IMR-90 (cell line): ENCODE results near the gene ZNF263. TPM values are rescaled to one million over a fixed set of nuclear protein-coding genes. Genes with fewer than 3 reads are reported as not detected.

ENCODE experiments used
- ATAC-seq: fragments of 200-7000 bp; cut with Tn5 transposase; 2 replicates; pipeline ENCODE4 v1.9.1; 2020; ENCODE audit warnings: low read depth, mild to moderate bottlenecking, moderate library complexity
- BruUV-seq: library from RNA; stranded (reverse); fragments of 400-500 nt; replicated peaks from 2 replicates; lab custom pipeline; 2021; lab: Mats Ljungman, UMichigan
- CTCF ChIA-PET: fragments of 300-600 bp; formaldehyde crosslinking; extraction: SDS; loops from one replicate; lab custom pipeline; 2021; ENCODE audit warnings: antibody characterized with exemption; lab: Yijun Ruan, JAX
- POLR2A ChIA-PET: fragments of 300-600 bp; sonication (Branson Sonifier 250); formaldehyde crosslinking; loops from one replicate; lab custom pipeline; 2022; ENCODE audit warnings: antibody characterized with exemption; ENCODE audit not compliant: unreplicated experiment; lab: Charles Lee
- DNase-seq: peaks from one replicate; pipeline ENCODE4 v3.0.0; 2013
- H2AFZ ChIP-seq: replicated peaks from 2 replicates; pipeline ENCODE3; 2013; ENCODE audit warnings: low read length, mild to moderate bottlenecking; ENCODE audit not compliant: poor library complexity
- H2AK5ac ChIP-seq: 2 replicates; pipeline ENCODE4 v1.6.1; 2013; ENCODE audit warnings: low read depth, low read length, inconsistent platforms
- H2AK9ac ChIP-seq: replicated peaks from 2 replicates; pipeline ENCODE3; 2013; ENCODE audit warnings: mild to moderate bottlenecking, low read depth, low read length, moderate library complexity; ENCODE audit not compliant: poor library complexity
- H2BK120ac ChIP-seq: 2 replicates; pipeline ENCODE4 v1.6.1; 2013; ENCODE audit warnings: low read depth, low read length, inconsistent platforms
- H2BK15ac ChIP-seq: 3 replicates; pipeline ENCODE4 v1.6.1; 2013; ENCODE audit warnings: low read depth, low read length, inconsistent platforms
- H2BK20ac ChIP-seq: 2 replicates; pipeline ENCODE4 v1.6.1; 2013; ENCODE audit warnings: low read depth, mild to moderate bottlenecking, inconsistent platforms, low read length, moderate library complexity
- H2BK5ac ChIP-seq: 2 replicates; pipeline ENCODE4 v1.6.1; 2013; ENCODE audit warnings: mild to moderate bottlenecking, low read depth, low read length, inconsistent platforms; ENCODE audit not compliant: poor library complexity, severe bottlenecking
- H3K14ac ChIP-seq: replicated peaks from 2 replicates; pipeline ENCODE4 v1.6.1; 2013; ENCODE audit warnings: low read depth, low read length, inconsistent platforms
- H3K18ac ChIP-seq: 2 replicates; pipeline ENCODE4 v1.6.1; 2013; ENCODE audit warnings: low read depth, low read length, control low read depth
- H3K23ac ChIP-seq: 2 replicates; pipeline ENCODE4 v1.6.1; 2013; ENCODE audit warnings: low read depth, low read length, inconsistent platforms
- H3K27ac ChIP-seq: 2 replicates; pipeline ENCODE4 v1.5.1; 2013; ENCODE audit warnings: mild to moderate bottlenecking, control low read depth, low read length; ENCODE audit not compliant: insufficient read depth
- H3K27me3 ChIP-seq: 2 replicates; pipeline ENCODE4 v1.6.1; 2013; ENCODE audit warnings: low read length; ENCODE audit not compliant: control insufficient read depth, insufficient read depth
- H3K36me3 ChIP-seq: 2 replicates; pipeline ENCODE4 v1.6.1; 2013; ENCODE audit warnings: low read length, mixed read lengths; ENCODE audit not compliant: control insufficient read depth, insufficient read depth
- H3K4ac ChIP-seq: 2 replicates; pipeline ENCODE4 v1.6.1; 2013; ENCODE audit warnings: low read depth, low read length, inconsistent platforms
- H3K4me1 ChIP-seq: 2 replicates; pipeline ENCODE4 v1.6.1; 2013; ENCODE audit warnings: low read length, mixed read lengths; ENCODE audit not compliant: control insufficient read depth, insufficient read depth
- H3K4me2 ChIP-seq: 2 replicates; pipeline ENCODE4 v1.6.1; 2013; ENCODE audit warnings: low read depth, mild to moderate bottlenecking, control low read depth, low read length, moderate library complexity
- H3K4me3 ChIP-seq: 2 replicates; pipeline ENCODE4 v1.5.1; 2013; ENCODE audit warnings: low read depth, mild to moderate bottlenecking, control low read depth, low read length, moderate library complexity; ENCODE audit not compliant: insufficient read depth
- H3K56ac ChIP-seq: 2 replicates; pipeline ENCODE4 v1.6.1; 2013; ENCODE audit warnings: low read length, inconsistent platforms; ENCODE audit not compliant: insufficient read depth; ENCODE audit errors: extremely low read depth
- H3K79me1 ChIP-seq, 2 experiments: 2 replicates each; pipeline ENCODE4 v1.6.1; 2013; ENCODE audit warnings: low read length in 2 of 2, inconsistent platforms in 1 of 2, low read depth in 1 of 2
- H3K9ac ChIP-seq: 2 replicates; pipeline ENCODE4 v1.6.1; 2013; ENCODE audit warnings: low read depth, low read length, control low read depth
- H3K9me1 ChIP-seq: 2 replicates; pipeline ENCODE4 v1.6.1; 2013; ENCODE audit warnings: low read length, inconsistent platforms; ENCODE audit not compliant: insufficient read depth
- H3K9me3 ChIP-seq: 2 replicates; pipeline ENCODE4 v1.6.1; 2013; ENCODE audit warnings: low read length; ENCODE audit not compliant: control insufficient read depth, insufficient read depth
- H4K20me1 ChIP-seq: 2 replicates; pipeline ENCODE4 v1.6.1; 2013; ENCODE audit warnings: low read length, inconsistent platforms; ENCODE audit not compliant: insufficient read depth
- H4K5ac ChIP-seq: 2 replicates; pipeline ENCODE4 v1.6.1; 2013; ENCODE audit warnings: mild to moderate bottlenecking, low read depth, low read length, control low read depth
- H4K8ac ChIP-seq, 2 experiments: 2 replicates each; pipeline ENCODE4 v1.6.1; 2013; ENCODE audit warnings: low read depth in 2 of 2, low read length in 2 of 2, control low read depth in 1 of 2, inconsistent platforms in 1 of 2
- H4K91ac ChIP-seq: 2 replicates; pipeline ENCODE4 v1.6.1; 2013; ENCODE audit warnings: low read depth, low read length, inconsistent platforms; ENCODE audit not compliant: insufficient read depth
- MAFK ChIP-seq: IDR thresholded peaks from 2 replicates; pipeline ENCODE4 v1.6.1; 2012; ENCODE audit warnings: low read depth, low read length, improper control_type of control experiment
- MAZ ChIP-seq: IDR thresholded peaks from 2 replicates; pipeline ENCODE4 v1.6.1; 2012; ENCODE audit warnings: low read depth, mild to moderate bottlenecking, low read length, improper control_type of control experiment, moderate library complexity, borderline replicate concordance
- WGBS, 2 experiments: methylation state at CpG; one replicate each; pipeline versions ENCODE4 v1.1.5 to v1.1.7; 2013; ENCODE audit warnings: missing lambda C conversion rate in 2 of 2; ENCODE audit not compliant: insufficient read length in 1 of 2; ENCODE audit errors: extremely low coverage in 2 of 2; 5-methylcytosine and 5-hydroxymethylcytosine counted together
- dilution Hi-C: fragments of 300-500 bp; cut with HindIII; formaldehyde crosslinking; loops from one replicate; pipeline ENCODE4 v1.14.3; 2018; ENCODE audit warnings: low sequenced_read_pairs; ENCODE audit not compliant: unreplicated experiment
- in situ Hi-C: fragments of 300-500 bp; cut with MboI; formaldehyde crosslinking; loops from 3 replicates; pipeline ENCODE4 v1.14.3; 2019; ENCODE audit warnings: low sequenced_read_pairs, inconsistent platforms, mixed read lengths
- intact Hi-C: fragments of 100-400 bp; cut with micrococcal nuclease; formaldehyde crosslinking; loops from 2 replicates; pipeline ENCODE4 v1.10.0; 2022
- polyA plus RNA-seq, 3 experiments: library from polyadenylated mRNA; depleted of rRNA; stranded (reverse); fragments of >200 nt; gene quantifications; 2 replicates each; pipeline ENCODE4 v1.2.3, GENCODE V29; 2012; ENCODE audit warnings: low replicate concordance in 1 of 3
- total RNA-seq: library from RNA; depleted of rRNA; stranded (reverse); fragments of >200 nt; gene quantifications from 2 replicates; pipeline ENCODE4 v1.2.3, GENCODE V29; 2012

The ZNF263 gene
- total and polyA plus RNA-seq, 2 of the 4 experiments (the other 2 are of a cell fraction), result 20.8 to 40.3 TPM

- 50% methylated on average over 1 of the region's 7 CpGs; no CpG with 5 or more reads in 1 of the 2 experiments for WGBS, 2 experiments
- H2BK15ac ChIP-seq, result no peak overlapping the region
- CTCF ChIA-PET, result interaction anchor here (0.7 kb wide), 1 partner anchor 47 kb away, joined by 3 read pairs; no protein-coding TSS in a partner anchor
These were observed 37.3 kb upstream of the ZNF263 start for GRCh38 chr16:3246002-3246401.

More at GRCh38 chr16:3246002-3246401, 37.3 kb upstream of the ZNF263 start:
- in situ Hi-C loops, result no loop called here
- Histone ChIP-seq H3K27me3 (peaks cover 25% of the 10 kb centered on the region), H2AFZ (no peak overlapping the region), H2AK9ac (no peak overlapping the region), H2BK5ac (no peak overlapping the region), H3K4me2 (no peak overlapping the region), H3K79me1 (no peaks in the 10 kb centered on the region), H3K4me1 (no peaks in the 10 kb centered on the region), H3K9ac (no peak overlapping the region), H3K18ac (no peak overlapping the region), H3K14ac (no peak overlapping the region), H3K4ac (no peak overlapping the region), H2AK5ac (no peak overlapping the region), H4K8ac (no peak overlapping the region), H3K56ac (no peak overlapping the region), H3K23ac (no peak overlapping the region), H3K9me1 (no peaks in the 10 kb centered on the region), H4K5ac (no peak overlapping the region), H2BK20ac (no peak overlapping the region), H3K9me3 (no peaks in the 10 kb centered on the region), H4K20me1 (no peaks in the 10 kb centered on the region), H3K27ac (no peak overlapping the region), H4K91ac (no peak overlapping the region), H3K4me3 (no peak overlapping the region), H2BK120ac (no peak overlapping the region), H3K36me3 (no peaks in the 10 kb centered on the region)
- BruUV-seq, result no TSS peak
- POLR2A ChIA-PET, result no interaction called here
- dilution Hi-C loops, result no loop called here
- TF ChIP-seq MAZ (no peak), MAFK (no peak)
- intact Hi-C loops, result no loop called here
- ATAC-seq (no peak), DNase-seq (no peak)
